GM18511 (cell line): ENCODE data around the gene MS4A4A.
"Not testable (repeated sequence)": the region's sequence is repeated elsewhere in the genome, so short reads cannot be mapped to it uniquely, and the experiment has no call there.

Experiments used
- ATAC-seq: cut with Tn5 transposase; IDR thresholded peaks from one replicate; pipeline ENCODE4 v1.9.1; 2021; ENCODE audit warnings: mild to moderate bottlenecking, moderate library complexity; ENCODE audit not compliant: unreplicated experiment

Gene MS4A4A

GRCh38 chr11:60280412-60280811 lies at the start of gene MS4A4A:
Gene MS4A4A (plus strand): TSS chr11:60280666. CDS start chr11:60280676, 10 bp downstream.
- peak; percentile 73 for ATAC-seq

DNA sequence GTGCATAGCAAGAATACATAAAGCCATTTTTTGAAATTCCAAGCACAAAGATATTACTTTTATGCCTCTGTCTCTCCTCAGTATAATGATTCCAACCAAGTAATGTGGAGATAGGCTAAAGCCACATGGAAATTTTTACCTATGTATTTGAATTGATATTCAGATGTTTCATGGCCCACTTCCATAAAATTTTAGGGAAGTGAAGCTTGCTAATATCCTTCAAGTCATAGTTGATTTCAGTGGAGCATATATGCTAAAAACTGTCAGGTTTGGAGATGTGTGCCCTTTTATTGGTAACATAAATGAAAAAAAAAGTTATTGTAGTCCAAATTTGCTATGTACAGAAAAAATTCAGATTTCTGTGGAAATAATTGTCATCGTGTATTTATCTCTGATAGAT lies 49.8 kb upstream of the MS4A4A start:
- ATAC-seq, result no peak

DNA sequence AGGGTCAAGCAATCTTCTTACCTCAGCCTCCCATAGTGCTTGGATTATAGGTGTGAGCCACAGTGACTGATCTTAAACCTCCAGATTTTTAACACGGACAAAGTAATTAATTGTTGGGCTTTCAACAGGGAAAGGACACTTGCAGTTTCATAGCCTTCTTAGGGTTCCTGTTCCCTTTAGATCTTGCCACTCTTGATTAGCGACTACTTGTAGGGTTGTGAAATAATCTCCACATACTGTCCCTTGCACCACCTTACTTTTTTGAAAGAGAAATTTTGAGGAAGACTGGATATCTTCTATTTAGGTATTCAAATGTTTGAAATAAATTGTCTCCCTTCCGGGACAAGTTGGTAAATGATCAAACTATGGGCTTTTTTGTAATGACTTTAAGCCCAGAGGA lies 45.1 kb upstream of the MS4A4A start:
- no peak for ATAC-seq

GRCh38 chr11:60240662-60241061 lies 39.8 kb upstream of the MS4A4A start:
- no peak for ATAC-seq

- no peak for ATAC-seq
Measured at GRCh38 chr11:60241786-60242185, 38.7 kb upstream of the MS4A4A start.

DNA sequence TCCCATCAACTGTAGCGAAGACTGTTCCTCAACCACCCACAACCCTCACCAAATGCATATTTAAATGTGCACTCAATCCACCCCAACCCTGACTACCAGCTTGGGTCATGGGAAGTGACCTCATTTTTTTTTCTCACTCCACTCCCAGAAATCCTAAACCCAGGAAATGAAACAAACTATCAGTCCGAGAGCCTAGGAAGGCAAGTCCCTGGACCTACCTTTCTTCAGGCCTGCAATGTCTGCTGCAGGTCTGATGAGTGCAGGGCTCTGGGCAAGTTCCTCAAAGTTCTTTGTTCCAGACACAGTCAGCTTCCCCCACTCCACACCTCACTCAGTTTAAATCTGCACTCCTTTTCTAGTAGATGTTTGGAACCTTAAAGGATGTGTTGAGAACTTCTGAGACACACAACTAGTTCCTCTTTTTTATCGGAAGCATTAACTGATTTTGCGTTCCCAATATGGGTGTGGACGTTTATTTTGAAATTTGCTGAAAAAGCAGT lies 37.7 kb upstream of the MS4A4A start, which contains the start of gene MS4A4E:
Gene MS4A4E, minus strand, starts transcription at position 398 of the 500 bp plus-strand sequence. CDS start 13,082 bp downstream, outside the sequence.
- ATAC-seq, result no peak

DNA sequence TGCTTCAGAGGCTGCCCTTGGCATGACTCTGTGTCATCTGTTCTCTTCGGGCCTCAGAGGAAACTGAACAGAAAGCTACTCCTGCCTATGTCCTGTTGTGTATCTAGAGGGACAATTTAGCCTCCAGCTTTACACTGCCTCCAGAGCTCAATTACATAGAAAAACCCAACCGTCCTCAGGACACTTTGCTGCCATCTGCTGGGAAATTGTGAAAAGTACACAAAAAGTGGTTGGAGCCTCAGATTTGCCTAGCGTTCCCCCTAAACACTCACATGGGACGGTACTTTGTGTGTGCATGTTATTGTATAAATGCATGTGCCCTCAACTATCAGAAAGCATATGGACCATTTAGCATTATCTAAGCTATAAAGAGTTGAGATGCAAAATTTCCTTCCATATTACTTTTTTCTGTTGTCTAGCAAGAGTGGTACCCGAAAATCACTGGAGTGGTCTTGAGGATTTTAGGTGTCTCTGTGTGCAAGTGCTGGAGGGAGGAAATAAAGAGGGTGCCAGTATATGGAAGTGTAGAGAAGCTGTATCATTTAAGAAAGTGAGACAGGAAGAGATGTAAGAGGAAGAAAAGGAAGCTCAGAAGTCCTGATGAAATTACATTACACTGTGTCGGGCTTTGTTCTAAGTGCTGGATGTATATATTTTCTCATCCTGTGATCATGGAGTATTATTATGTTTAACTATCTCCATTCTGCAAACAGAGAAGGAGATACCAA lies 28.8 kb upstream of the MS4A4A start:
- no peak for ATAC-seq

GRCh38 chr11:60252213-60253108 lies 28.0 kb upstream of the MS4A4A start:
- no peak for ATAC-seq

DNA sequence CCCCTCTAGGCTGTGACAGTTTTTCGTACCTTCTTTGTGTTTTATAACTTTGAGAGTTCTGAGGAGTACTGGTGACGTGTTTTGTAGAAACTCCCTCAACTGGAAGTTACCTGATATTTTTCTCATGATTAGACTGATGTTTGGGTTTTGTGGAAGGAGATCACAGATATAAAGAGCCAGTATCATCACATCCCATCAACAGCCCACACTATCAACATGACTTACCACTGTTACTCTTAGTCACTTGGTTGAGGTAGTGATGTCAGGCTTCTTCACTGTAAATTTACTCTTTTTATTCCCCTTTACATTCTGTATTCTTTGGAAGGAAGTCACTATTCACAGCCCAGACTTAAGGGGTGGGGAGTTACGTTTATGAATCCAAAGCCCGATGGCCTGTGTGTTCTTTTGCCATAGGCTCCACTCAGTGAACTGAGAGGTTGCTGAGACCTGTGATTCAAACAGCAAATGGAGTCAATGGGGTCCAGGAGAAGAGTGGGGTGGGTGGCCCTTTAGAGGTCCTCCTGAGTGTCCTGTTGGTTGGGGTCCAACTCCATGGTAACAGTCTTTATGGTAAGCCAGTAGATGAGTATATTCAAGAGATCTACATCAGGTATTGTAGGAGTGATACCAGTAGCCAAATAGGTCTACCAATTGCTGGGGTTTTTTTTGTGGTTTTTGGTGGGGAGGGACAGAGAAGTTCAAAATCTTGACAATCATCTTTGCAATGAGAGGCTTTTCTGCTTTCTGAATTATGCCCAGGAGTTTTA lies 22.3 kb upstream of the MS4A4A start:
- ATAC-seq, result no peak

DNA sequence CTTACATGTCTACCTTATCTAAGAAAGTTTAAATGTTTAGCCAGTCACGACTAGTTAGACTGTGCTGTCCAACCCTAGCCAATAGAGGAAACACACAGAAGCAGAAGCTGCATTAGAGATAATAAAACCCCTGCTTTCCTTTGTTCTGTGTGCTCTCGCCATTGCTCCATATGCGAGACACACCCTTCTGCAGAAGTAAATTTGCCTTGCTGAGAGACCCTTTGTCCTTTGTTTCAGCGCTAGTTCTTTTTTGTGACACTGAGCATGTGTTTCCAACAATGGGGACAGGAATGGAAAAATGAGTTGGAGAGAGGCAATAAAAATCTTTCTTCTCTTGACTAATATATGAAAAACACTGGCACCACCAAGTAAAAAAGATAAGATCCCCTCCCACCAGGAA lies 19.5 kb upstream of the MS4A4A start:
- no peak for ATAC-seq

GRCh38 chr11:60263402-60263801 lies 17.1 kb upstream of the MS4A4A start:
- ATAC-seq, result no peak

DNA sequence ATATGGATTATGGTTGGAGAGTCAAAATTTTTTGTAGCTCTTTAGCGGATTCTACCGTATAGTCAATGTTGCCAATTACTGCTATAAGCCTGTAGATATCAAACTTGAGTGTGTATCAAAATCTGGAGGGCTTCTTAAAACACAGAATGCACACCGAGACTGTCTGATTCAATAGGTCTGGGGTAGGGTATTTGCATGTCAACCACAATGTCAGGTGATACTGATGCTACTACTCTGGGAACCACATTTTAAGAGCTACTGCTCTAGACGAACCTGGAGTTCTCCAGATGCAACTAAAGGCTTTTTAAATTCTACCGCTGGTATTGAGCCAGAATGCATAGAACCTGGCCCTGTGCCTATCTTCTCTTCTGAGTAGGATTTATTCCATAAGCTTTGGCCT lies 15.8 kb upstream of the MS4A4A start:
- no peak for ATAC-seq

- peak; percentile 65 for ATAC-seq
Measured at GRCh38 chr11:60265373-60266214, 14.9 kb upstream of the MS4A4A start.

GRCh38 chr11:60274416-60274815 lies 6.0 kb upstream of the MS4A4A start:
- no peak for ATAC-seq

DNA sequence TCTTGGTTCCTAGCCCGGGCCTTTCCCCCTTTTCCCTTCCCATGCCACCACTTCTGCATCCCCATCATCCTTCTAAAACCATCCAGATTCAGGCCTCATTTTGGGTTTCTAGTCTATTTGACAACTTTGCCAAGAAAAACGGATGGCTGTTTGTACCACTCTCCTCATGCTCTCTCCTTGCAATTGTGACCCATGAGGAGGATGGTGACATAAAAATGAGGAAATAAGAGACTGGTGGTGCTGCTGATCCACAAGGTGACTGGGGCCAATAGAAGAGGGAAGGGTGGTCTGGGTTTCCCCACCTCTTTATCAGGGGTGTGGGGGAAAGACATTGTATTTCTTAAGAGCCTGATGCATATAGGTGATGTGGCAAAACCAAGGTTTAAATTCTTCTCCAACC lies 1.0 kb downstream of the MS4A4A start:
- ATAC-seq, result no peak

DNA sequence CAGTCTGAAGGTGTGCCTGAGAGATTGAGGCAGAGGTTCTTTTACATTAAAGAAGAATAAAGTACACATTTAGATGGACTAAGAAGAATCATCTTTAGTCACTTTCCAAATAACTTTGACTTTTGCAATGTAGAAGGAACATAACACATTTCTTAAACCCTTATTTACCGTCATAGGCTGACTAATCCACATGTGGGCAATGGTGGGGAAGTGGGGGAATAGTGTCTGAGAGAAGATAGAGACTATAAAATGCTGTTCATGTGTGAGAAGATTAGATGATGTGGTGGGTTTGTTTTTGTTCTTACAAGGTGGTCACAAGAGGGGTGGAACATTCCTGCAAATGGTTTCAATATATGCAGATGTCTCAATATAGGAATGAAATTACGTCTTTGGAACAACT lies 1.8 kb downstream of the MS4A4A start:
- no peak for ATAC-seq

- not testable (repeated sequence) for ATAC-seq
Measured at GRCh38 chr11:60285411-60286126, 5.1 kb downstream of the MS4A4A start.

- no peak for ATAC-seq
Measured at GRCh38 chr11:60288531-60288930, 8.1 kb downstream of the MS4A4A start.

GRCh38 chr11:60292145-60292544 lies 11.7 kb downstream of the MS4A4A start:
- no peak for ATAC-seq
